ENCODE measurements around the gene SEC14L5.

GRCh38 chr16:4942481-4942880, 15.6 kb upstream of the SEC14L5 start:
- TF ChIP-seq CTCF (IDR thresholded peaks at IDR 0.05) (no peak), POLR2A (IDR thresholded peaks at IDR 0.05) (no peak), EP300 (IDR thresholded peaks at IDR 0.05; ENCODE audit: low read depth) (no peak)
